Right lung (tissue), 5 donors: ENCODE data around the gene JAKMIP1. TPM values are rescaled to one million over a fixed set of nuclear protein-coding genes. Genes with fewer than 3 reads are reported as not detected.

ENCODE experiments used
- DNase-seq, 2 donors: peaks; one replicate each; pipeline ENCODE4 v3.0.0-alpha.2; 2013
- polyA plus RNA-seq, 5 donors: library from polyadenylated mRNA; unstranded; fragments of 120-200 nt; gene quantifications; one replicate each; pipeline versions ENCODE4 v1.2.1 to v1.2.3, GENCODE V29; 2013; ENCODE audit warnings: inconsistent platforms in 1 of 5, low replicate concordance in 1 of 5; ENCODE audit not compliant: insufficient read length in 5 of 5, insufficient read depth in 1 of 5

The JAKMIP1 gene
- polyA plus RNA-seq, 5 donors, result 0.12 to 0.22 (median 0.16) TPM; not detected in 1

- no peak for DNase-seq
Measured at GRCh38 chr4:6068986-6069385, 131.4 kb downstream of the JAKMIP1 start.

- DNase-seq, result no peak
Measured at GRCh38 chr4:6065934-6066590, 134.3 kb downstream of the JAKMIP1 start.

DNA sequence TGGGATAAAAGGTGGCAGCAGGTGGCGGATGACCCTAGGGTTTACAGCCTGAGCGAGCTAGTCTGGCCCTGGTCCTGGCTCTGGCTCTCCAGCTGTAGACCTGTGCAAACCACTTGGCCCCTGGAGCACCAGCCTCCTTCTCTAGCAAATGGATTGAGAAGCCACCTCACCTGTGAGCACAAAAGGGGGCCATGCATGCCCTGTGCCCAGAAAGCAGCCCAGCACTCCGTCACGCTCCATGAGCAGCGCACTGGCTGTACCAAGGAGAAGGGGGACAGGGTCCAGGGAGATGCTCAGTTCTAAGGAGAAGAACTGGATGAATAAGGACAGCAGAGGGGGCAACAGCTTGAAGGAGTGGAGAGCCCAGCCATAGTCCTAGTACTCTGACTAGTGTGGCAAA, 135.2 kb downstream of the JAKMIP1 start:
- DNase-seq, result no peak

DNA sequence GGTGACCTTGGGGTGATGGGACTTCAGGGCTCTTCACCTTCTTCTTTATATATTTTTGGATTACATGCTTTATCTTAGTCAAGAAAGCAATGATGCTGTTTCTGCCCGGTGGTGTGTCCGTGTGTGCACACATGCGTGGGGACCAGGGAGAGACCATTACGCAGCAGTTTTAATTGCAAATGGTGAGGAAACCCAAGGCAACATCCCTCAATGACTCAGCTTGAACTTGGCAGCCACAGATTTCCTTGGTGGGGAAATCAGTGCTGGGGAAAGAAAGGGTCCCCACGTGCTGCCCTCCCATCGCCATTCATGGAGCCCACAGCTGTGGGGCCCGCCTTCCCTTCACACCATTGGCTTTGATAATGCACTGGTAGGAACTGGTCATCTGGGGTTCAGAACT, 136.0 kb downstream of the JAKMIP1 start:
- DNase-seq, result no peak

DNA sequence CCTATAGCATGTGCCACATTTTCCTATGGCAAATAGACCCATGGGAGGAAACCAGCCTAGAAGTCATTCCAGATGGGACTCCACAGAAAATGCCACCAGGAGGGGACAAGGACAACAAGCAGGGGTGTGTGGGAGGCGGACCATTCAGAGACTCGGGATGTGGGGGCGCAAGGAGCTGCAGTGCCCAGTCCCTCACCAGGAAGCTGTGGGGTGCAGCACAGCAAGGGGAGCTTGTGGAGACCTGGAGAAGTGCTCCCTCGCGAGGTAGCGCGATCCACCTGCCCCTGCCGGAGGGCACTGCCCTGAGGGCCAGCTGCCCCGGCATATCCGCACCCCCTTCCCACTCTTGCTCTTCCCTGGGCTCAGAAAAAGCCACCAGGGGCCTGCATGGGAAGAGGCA, 136.7 kb downstream of the JAKMIP1 start:
- DNase-seq, result no peak

GRCh38 chr4:6062133-6062532, 138.2 kb downstream of the JAKMIP1 start:
- no peak for DNase-seq

- no peak for DNase-seq
Measured at GRCh38 chr4:6059375-6059805, 141.0 kb downstream of the JAKMIP1 start.

DNA sequence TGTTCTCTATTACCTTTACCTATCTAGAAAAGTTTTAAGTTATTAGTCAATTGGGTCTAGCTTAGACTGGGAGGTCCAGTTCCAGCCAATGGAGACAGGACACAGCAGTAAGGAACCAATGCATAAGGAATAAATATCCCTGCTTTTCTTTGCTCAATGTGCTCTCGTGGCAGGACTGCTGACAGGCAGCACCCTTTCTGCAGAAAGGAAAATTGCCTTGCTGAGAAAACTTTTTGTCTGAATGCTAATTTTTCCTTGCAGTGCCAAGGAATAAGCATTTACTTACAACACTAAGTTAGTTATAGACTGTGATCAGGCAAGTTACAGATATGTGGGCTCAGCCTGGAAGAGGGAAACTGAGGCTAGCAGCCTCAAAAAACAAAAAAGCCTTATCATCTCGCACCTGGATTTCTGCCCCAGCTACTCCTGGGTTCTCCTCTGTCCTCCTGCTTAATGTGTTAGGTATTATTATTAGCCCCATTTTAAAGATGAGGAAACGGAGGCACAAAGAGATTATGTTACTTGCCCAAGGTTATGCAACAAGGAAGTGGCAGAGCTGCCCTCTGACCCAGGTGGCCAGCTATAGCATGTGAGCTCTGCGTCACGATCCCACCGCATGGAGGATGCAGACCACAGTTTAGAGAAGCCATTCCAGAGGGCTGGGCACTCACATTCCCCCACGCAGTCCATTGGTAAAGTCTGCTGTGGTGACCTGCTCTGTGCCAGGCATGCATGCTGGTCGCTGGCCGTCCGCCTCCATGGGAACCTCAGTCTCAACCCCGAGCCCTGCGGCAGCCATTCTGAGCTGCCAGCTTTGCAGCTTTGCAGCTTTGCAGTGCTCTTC, 141.6 kb downstream of the JAKMIP1 start:
- DNase-seq, result no peak

GRCh38 chr4:6056976-6057766, 143.2 kb downstream of the JAKMIP1 start:
- no peak for DNase-seq

GRCh38 chr4:6055436-6055835, 144.9 kb downstream of the JAKMIP1 start:
- no peak for DNase-seq

DNA sequence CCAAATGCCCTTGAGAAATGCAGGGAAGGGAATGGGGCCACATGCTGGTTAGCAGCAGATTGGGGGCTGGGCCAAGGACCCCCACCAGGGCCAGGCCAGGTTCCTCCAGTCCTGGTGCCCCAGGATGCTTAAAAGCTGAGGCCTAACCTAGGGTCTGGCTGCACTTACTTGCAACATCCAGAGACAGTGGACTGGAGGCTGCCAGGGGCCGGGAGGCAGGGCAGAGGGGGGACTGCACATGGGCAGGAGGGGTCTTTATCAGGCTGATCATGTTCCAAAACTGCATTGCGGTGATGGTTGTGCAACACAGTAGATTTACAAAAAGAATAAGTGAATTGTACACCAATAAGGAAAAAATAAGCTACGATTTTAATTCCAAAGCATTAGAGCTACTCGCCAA, 145.3 kb downstream of the JAKMIP1 start:
- DNase-seq, result no peak

DNA sequence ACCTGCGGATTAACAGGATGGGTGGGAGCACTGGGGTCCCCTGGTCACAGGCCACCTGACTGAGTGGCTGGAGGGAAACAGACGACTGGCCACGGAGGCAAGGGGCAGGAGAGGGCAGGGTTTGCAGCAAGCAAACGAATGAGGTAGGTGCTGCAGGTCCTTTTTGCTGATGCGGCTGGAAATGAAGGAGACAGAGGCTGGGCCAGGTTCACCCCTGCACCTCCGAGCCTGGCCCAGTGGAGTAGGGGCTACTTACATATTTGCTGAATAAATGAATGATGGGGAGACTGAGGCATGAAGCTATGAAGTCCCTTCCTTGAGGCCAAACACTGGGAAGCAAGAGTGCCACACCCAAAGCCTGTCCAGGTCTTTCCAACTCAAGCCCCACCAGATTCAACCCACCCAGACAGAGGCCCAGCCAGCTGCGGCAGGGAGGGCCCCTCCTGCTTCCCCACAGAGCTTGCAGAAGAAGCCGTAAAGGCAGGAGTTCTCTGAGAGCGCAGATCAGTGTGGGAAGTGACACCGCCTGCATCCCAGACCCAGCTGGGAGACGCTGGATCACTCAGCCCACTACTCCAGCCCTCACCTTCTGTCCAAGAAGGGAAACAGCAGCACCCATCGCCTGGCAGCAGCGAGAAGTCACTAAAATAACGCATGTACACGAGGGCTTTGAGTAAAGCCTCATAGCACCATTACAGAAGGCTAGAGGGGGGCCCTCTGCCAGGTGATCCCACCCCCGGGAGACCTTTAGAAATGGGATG, 146.0 kb downstream of the JAKMIP1 start:
- DNase-seq, result no peak

DNA sequence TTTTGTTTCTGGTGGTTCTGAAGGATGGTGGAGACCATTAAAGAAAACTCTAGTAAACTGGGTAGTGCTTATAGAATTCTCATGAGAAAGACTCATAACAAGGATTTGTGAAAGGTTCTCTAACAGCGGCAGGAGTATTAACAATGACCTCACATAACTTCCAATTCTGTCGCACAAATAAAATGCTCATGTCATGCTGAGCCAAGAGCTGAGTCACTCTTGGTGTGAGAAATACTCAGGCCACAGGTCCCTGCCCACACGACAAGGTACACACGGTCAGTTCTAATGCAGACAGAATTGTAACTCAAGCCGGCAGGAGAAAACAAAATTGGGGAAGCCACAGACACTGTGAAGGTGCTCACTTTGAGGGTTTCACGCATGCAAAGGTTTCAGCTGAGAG, 147.7 kb downstream of the JAKMIP1 start:
- DNase-seq, result no peak

DNA sequence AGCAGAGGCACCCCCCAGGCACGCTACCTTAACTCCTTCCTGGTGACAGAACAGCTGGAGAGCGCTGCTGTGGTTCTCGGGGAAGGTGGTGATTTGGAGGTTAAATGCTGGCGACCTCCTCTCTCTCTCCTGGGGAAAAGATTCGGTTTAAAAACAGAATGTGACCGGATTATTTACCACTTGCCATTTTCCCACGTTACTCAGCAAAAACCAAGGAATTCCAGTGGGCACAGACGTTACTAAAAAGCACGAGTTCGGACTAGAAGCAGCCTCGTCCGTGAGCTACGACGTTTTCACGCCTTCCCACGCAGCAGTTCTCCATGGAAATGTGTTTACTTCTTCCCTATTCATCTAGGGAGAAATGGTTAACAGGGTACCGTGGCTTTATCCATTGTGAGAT, 149.8 kb downstream of the JAKMIP1 start:
- no peak for DNase-seq

- no peak for DNase-seq
Measured at GRCh38 chr4:6049985-6050384, 150.4 kb downstream of the JAKMIP1 start.

DNA sequence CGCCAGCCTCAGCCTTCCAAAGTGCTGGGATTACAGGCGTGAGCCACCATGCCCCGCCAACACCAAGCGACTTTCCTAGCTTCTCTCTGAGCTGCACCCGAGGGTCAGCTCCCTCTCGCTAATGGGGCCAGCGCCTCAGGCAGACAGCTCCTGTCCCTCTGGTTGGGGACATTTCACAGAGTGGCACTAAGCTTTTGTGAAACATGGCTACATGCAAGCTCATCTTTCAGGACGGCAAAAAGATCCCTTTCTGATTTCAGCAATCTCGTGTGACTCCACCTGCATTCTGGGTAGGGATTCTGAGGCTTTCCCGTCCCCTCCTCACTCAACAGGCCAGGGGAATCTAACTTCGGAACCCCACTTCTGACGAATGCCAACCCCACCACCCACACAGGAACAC, 151.1 kb downstream of the JAKMIP1 start:
- no peak for DNase-seq

DNA sequence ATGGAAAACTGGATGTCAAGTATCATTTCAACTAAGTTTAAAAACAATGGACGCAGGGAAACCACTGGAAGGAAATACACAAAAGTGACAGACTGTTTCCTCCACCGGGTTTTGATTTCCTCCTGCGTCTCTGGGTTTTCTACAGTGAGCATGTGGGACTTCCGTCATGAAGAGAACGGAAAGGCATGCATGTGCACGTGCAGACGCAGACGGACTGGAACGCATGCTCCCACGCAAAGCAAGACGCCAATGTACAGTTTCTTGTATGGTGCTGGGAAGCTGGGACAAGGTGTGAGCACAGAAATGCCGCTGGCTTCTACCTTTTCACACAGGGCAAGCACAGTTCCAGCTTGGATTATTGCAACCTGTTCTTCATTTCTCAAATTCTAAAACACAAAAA, 151.8 kb downstream of the JAKMIP1 start:
- DNase-seq, result no peak

DNA sequence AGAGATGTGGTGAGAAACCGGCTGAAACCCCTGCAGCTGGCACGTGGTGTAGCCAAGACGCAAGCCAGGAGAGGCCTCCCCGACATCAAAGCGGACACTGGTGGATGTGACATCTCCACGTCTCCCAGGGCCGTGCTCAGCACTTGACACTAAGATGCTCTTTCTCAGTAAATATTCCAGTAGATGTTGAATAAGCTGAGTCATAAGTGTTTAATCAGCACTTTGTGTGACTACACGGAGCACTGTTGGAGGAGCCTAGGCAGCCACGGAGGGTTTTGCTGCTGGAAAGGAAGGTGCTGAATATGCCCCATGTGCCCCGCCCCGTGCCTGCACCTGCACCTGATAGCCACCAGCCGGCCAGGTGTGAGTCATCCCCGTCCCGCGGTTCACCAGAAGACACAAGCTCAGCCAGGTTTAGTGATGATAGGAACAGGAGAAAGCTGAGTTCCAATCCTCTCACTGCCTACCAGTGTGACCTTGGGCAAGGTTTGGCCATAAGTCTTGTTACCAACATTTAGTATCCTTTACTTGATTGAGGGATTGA, 153.1 kb downstream of the JAKMIP1 start:
- no peak for DNase-seq

GRCh38 chr4:6046526-6047129, 153.7 kb downstream of the JAKMIP1 start:
- DNase-seq, result no peak

GRCh38 chr4:6044805-6045204, 155.5 kb downstream of the JAKMIP1 start:
- DNase-seq, result no peak

DNA sequence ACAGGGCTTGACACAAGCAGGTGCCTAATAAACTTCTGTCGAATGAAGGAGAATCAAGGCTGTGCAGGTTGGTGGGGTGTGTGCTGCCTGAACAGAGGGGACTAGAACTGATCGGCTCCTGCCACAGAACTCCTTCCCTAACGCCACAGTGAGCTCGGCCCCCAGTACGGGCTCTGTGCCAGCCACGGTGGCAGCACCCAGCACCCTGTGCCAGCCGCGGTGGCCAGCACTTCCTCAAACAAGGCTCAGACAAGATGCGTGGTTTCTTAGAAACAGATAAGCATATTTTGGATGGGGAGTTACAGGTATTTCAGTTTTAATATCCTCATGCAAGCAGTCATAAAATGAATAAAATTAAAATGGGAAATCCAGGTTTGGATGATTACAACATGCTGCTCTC, 156.1 kb downstream of the JAKMIP1 start:
- no peak for DNase-seq
